ENCODE measurements around the gene CANT1. TPM values are rescaled to one million over a fixed set of nuclear protein-coding genes. Genes with fewer than 3 reads are reported as not detected.

The CANT1 gene
- total and polyA plus RNA-seq, 7 donors, result 10.2 to 34.3 (median 22.5) TPM

DNA sequence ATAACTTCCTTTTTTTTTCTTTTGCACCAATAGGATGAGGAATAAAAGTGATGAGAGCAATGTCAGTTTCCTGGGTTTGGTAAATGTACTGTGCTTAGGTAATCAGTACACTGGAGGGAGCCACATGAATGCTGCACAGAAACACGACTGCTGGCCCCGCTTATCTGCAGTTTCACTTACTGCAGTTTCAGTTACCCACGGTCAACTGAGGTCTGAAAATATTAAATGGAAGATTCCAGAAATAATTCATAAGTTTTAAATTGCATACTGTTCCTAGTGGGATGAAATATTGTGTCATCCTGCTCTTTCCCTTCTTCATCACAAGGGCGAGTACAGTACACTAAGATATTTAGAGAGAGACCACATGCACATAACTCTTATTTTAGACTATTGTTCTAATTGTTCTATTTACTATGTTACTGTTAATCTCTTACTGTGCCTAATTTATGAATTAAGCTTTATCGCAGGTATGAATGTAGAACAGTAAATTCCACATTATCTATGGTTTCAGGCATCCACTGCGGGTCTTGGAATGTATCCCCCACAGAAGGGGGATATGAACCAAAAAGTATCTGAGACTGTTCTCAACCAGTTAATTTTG, 23.4 kb downstream of the CANT1 start:
- Histone ChIP-seq H3K36me3 (ENCODE audit: insufficient read depth in 1 of 2, low read depth in 1 of 2) (peaks cover 0 to 9% of the 10 kb centered on the region in 2 donors), H3K27me3 (ENCODE audit: insufficient read depth in 3 of 3, low read length in 2 of 3) (no peaks in the 10 kb centered on the region), H3K9me3 (no peaks in the 10 kb centered on the region), H3K4me1 (peaks cover 21% of the 10 kb centered on the region), H3K27ac (peak overlapping the region; percentile 88), H3K4me3 (peak overlapping the region; percentile 64)
- intact Hi-C loops (cut with DNase I), result loop anchor here in 1 of 2 donors (2.0 kb wide), 1 partner anchor 57 kb away; no protein-coding TSS in a partner anchor
- DNase-seq, result peak in 1 of 2 donors; percentile 57
- TF ChIP-seq, protein P1, sequence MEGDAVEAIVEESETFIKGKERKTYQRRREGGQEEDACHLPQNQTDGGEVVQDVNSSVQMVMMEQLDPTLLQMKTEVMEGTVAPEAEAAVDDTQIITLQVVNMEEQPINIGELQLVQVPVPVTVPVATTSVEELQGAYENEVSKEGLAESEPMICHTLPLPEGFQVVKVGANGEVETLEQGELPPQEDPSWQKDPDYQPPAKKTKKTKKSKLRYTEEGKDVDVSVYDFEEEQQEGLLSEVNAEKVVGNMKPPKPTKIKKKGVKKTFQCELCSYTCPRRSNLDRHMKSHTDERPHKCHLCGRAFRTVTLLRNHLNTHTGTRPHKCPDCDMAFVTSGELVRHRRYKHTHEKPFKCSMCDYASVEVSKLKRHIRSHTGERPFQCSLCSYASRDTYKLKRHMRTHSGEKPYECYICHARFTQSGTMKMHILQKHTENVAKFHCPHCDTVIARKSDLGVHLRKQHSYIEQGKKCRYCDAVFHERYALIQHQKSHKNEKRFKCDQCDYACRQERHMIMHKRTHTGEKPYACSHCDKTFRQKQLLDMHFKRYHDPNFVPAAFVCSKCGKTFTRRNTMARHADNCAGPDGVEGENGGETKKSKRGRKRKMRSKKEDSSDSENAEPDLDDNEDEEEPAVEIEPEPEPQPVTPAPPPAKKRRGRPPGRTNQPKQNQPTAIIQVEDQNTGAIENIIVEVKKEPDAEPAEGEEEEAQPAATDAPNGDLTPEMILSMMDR (IDR thresholded peaks at IDR 0.05), result peak; percentile 36
- ATAC-seq, result peak; percentile 72 to 83 (median 74)
- WGBS, 3 donors, result 12 to 35% (median 17%) methylated on average over 6 of the region's 6 CpGs

DNA sequence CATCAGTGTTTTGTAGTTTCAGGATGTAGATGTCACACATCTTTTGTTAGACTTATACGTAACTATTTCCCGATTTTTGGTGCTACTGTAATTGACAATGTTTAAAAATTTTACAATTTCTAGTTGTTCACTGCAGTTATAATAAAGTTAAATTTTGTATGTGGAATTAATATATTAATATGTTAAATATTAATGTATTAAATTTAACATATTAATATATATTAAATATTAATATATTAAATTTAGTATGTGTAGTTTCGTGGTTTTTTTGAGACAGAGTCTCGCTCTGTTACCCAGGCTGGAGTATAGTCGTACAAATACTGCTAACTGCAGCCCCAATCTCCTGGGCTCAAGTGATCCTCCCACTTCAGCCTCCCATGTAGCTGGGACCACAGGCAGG, 24.2 kb downstream of the CANT1 start:
- Histone ChIP-seq H3K27me3 (ENCODE audit: insufficient read depth in 3 of 3, low read length in 2 of 3) (no peaks in the 10 kb centered on the region), H3K4me3 (no peak overlapping the region), H3K4me1 (peaks cover 21% of the 10 kb centered on the region), H3K27ac (peak overlapping the region; percentile 88), H3K36me3 (ENCODE audit: insufficient read depth in 1 of 2, low read depth in 1 of 2) (peaks cover 0 to 3% of the 10 kb centered on the region in 2 donors), H3K9me3 (no peaks in the 10 kb centered on the region)
- ATAC-seq (no peak), DNase-seq (no peak)
- TF ChIP-seq, protein P1 (IDR thresholded peaks at IDR 0.05), result no peak
- intact Hi-C loops (cut with DNase I), result no loop called here
- WGBS, 3 donors, result 95% methylated on average over 5 of the region's 5 CpGs

DNA sequence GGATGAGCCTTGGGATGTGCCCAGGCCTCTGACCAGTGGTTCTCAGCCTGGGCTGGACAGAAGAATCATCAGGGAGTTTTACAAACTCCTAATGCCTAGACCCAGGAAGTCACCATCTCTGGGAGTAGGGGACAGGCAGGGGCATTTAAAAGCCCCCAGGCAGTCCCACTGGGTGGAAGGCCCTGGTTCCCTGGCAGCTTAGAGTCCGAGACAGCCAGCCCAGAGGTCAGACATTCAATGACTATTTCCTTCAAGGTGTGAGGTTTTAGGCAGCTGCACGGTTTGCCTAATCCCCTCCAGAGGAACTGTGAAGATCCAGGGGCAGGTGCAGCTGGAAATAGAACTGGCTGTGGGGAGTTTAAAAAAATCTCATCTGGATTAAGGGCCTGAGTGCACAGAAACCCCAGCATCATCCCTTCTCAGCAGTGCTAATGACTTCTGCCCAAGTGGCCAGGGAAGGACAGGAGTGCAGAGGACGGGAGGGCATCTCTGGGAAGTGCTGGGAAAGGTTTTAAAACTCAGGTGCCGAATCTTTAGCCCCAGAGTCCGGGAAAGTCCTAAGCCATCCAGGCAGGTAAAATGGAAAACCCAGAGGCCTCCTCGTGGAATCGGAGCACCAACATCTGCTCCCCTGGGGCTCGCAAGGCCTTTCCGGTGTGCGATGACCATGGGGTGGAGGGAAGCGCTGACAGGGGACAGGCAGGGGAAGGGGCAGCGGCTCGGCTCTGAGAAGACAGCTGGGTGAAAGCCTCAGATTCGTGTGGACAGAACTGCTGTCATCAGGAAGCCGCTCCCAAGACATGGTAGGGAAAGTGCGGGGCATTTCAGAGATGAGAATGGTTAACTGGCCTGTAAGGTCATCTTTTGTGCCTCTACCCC, 28.3 kb downstream of the CANT1 start:
- intact Hi-C loops (cut with DNase I), result no loop called here
- 77 to 80% (median 79%) methylated on average over 16 of the region's 16 CpGs for WGBS, 3 donors
- ATAC-seq (no peak), DNase-seq (no peak)
- Histone ChIP-seq H3K27ac (no peak overlapping the region), H3K4me3 (no peak overlapping the region), H3K9me3 (no peaks in the 10 kb centered on the region), H3K4me1 (peaks cover 19% of the 10 kb centered on the region), H3K27me3 (ENCODE audit: insufficient read depth in 3 of 3, low read length in 2 of 3) (no peaks in the 10 kb centered on the region), H3K36me3 (ENCODE audit: insufficient read depth in 1 of 2, low read depth in 1 of 2) (no peaks in the 10 kb centered on the region)
- TF ChIP-seq, protein P1 (IDR thresholded peaks at IDR 0.05), result no peak

DNA sequence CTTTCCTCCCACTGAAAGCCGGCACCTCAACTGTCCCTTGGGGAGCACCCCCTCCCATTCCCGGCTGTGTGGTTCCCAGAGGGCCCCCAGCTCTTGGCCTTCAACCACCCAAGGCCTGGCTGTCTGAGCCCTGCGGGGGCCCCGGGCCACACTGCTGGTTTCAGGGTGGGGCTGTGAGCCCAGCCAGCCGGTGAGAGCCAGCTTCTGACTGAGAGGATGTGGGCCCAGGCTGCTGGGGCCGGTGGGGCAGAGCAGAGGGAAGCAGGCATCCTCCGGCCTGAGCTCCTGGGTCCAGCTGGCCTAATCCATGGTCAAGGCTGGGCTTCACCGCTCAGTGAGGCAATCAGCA, 29.0 kb downstream of the CANT1 start:
- Histone ChIP-seq H3K4me1 (peaks cover 19% of the 10 kb centered on the region), H3K36me3 (ENCODE audit: insufficient read depth in 1 of 2, low read depth in 1 of 2) (no peaks in the 10 kb centered on the region), H3K9me3 (no peaks in the 10 kb centered on the region), H3K27ac (no peak overlapping the region), H3K27me3 (ENCODE audit: insufficient read depth in 3 of 3, low read length in 2 of 3) (no peaks in the 10 kb centered on the region), H3K4me3 (no peak overlapping the region)
- DNase-seq (no peak), ATAC-seq (no peak)
- intact Hi-C loops (cut with DNase I), result no loop called here
- 62 to 74% (median 68%) methylated on average over 8 of the region's 8 CpGs for WGBS, 3 donors
- TF ChIP-seq, protein P1 (IDR thresholded peaks at IDR 0.05), result no peak

Data from psoas muscle (tissue), 8 donors.